ENCODE results near the gene C2CD2. TPM values are rescaled to one million over a fixed set of nuclear protein-coding genes. Genes with fewer than 3 reads are reported as not detected.

Gene C2CD2
- total RNA-seq, 4 donors from 2014 or later: 39.4 to 79.5 (median 49.4) TPM

GRCh38 chr21:41989698-41990097, 35.9 kb upstream of the C2CD2 start:
- no peak for TF ChIP-seq POLR2A (IDR thresholded peaks at IDR 0.05)
- TF ChIP-seq CTCF (IDR thresholded peaks at IDR 0.05): no peak
- WGBS, 2 donors: 91 to 93% methylated on average over 2 of the region's 2 CpGs

GRCh38 chr21:41987310-41987709, 33.5 kb upstream of the C2CD2 start:
- no peak for TF ChIP-seq POLR2A (IDR thresholded peaks at IDR 0.05)
- no peak for TF ChIP-seq CTCF (IDR thresholded peaks at IDR 0.05)
- no peak overlapping the region for H3K4me3 ChIP-seq (ENCODE audit: low read depth, poor library complexity, severe bottlenecking)
- 87 to 92% methylated on average over 3 of the region's 3 CpGs for WGBS, 2 donors
- no peak for DNase-seq (ENCODE audit: low spot score in 2 of 2)
- intact Hi-C loops (cut with DNase I; ENCODE audit: low total_unique reads): no loop called here

More at GRCh38 chr21:41989698-41990097, 35.9 kb upstream of the C2CD2 start:
- intact Hi-C loops (cut with DNase I; ENCODE audit: low total_unique reads): no loop called here
- no peak overlapping the region for H3K4me3 ChIP-seq (ENCODE audit: low read depth, poor library complexity, severe bottlenecking)
- DNase-seq (ENCODE audit: low spot score in 2 of 2): no peak

GRCh38 chr21:41985662-41986416, 32.0 kb upstream of the C2CD2 start:
- H3K4me3 ChIP-seq (ENCODE audit: low read depth, poor library complexity, severe bottlenecking): no peak overlapping the region
- no peak for DNase-seq (ENCODE audit: low spot score in 2 of 2)
- TF ChIP-seq POLR2A (IDR thresholded peaks at IDR 0.05): no peak
- TF ChIP-seq CTCF (IDR thresholded peaks at IDR 0.05): no peak
- 57 to 61% methylated on average over 6 of the region's 6 CpGs for WGBS, 2 donors
- intact Hi-C loops (cut with DNase I; ENCODE audit: low total_unique reads): no loop called here

- intact Hi-C loops (cut with DNase I; ENCODE audit: low total_unique reads): no loop called here
- H3K4me3 ChIP-seq (ENCODE audit: low read depth, poor library complexity, severe bottlenecking): no peak overlapping the region
- DNase-seq (ENCODE audit: low spot score in 2 of 2): no peak
- TF ChIP-seq CTCF (IDR thresholded peaks at IDR 0.05) (no peak), POLR2A (IDR thresholded peaks at IDR 0.05) (no peak)
- WGBS, 2 donors: 97% methylated on average over 1 of the region's 1 CpG
These were observed 29.4 kb upstream of the C2CD2 start for GRCh38 chr21:41983229-41983628.

- peak in 1 of 2 donors; percentile 4 for DNase-seq (ENCODE audit: low spot score in 2 of 2)
- H3K4me3 ChIP-seq (ENCODE audit: low read depth, poor library complexity, severe bottlenecking): no peak overlapping the region
- TF ChIP-seq POLR2A (IDR thresholded peaks at IDR 0.05) (no peak), CTCF (IDR thresholded peaks at IDR 0.05) (no peak)
- intact Hi-C loops (cut with DNase I; ENCODE audit: low total_unique reads): no loop called here
These were observed 26.7 kb upstream of the C2CD2 start for GRCh38 chr21:41980561-41980960.
